Transverse colon (tissue), 4 donors: ENCODE measurements around the gene RHBDD1. TPM values are rescaled to one million over a fixed set of nuclear protein-coding genes. Genes with fewer than 3 reads are reported as not detected.

ENCODE experiments used
- DNase-seq: peaks from one replicate; pipeline ENCODE4 v3.0.0-alpha.2; 2019
- H3K27ac ChIP-seq, 4 donors: fragments of 200-600 bp; sonication (generic); 2 replicates each; pipeline ENCODE4 v1.5.1; 2016 to 2018; ENCODE audit warnings: inconsistent platforms in 4 of 4
- H3K27me3 ChIP-seq: fragments of 200-600 bp; sonication (generic); 2 replicates; pipeline ENCODE4 v1.5.1; 2017; ENCODE audit warnings: inconsistent platforms
- H3K36me3 ChIP-seq, 4 donors: fragments of 200-600 bp; sonication (generic); 2 replicates each; pipeline ENCODE4 v1.5.1; 2017 to 2019; ENCODE audit warnings: inconsistent platforms in 4 of 4
- H3K4me1 ChIP-seq, 4 donors: fragments of 200-600 bp; sonication (generic); 2 replicates each; pipeline ENCODE4 v1.5.1; 2017 to 2020; ENCODE audit warnings: inconsistent platforms in 4 of 4
- H3K4me3 ChIP-seq, 4 donors: fragments of 200-600 bp; sonication (generic); 1 replicate in 1 of 4; 2 replicates in 3 of 4; pipeline versions ENCODE4 v1.5.1 to v1.6.1; 2017 to 2019; ENCODE audit warnings: inconsistent platforms in 4 of 4
- H3K9me3 ChIP-seq, 2 donors: fragments of 200-600 bp; sonication (generic); 2 replicates each; pipeline ENCODE4 v1.5.1; 2017 to 2019; ENCODE audit warnings: inconsistent platforms in 2 of 2
- EP300 ChIP-seq: sonication (generic); formaldehyde crosslinking; IDR thresholded peaks from one replicate; pipeline ENCODE4 v1.6.1; 2017; ENCODE audit warnings: antibody characterized with exemption, low read depth
- POLR2A ChIP-seq: fragments of 450-650 bp; IDR thresholded peaks from one replicate; pipeline ENCODE4 v1.6.1; 2016; ENCODE audit warnings: antibody characterized with exemption, mild to moderate bottlenecking, moderate library complexity
- POLR2AphosphoS5 ChIP-seq, 3 donors: sonication (generic); formaldehyde crosslinking; IDR thresholded peaks; one replicate each; pipeline ENCODE4 v1.6.1; 2016; ENCODE audit warnings: antibody characterized with exemption in 3 of 3
- WGBS, 2 donors: methylation state at CpG; one replicate each; pipeline ENCODE4 v1.1.5; 2018; ENCODE audit warnings: low coverage in 1 of 2; 5-methylcytosine and 5-hydroxymethylcytosine counted together
- in situ Hi-C, 4 donors: fragments of 200-750 bp; cut with MboI; loops; one replicate each; pipeline versions ENCODE4 v1.15.0 to v1.15.1; 2017; ENCODE audit warnings: low sequenced_read_pairs in 3 of 4, low pct_ligation_motif_present in 1 of 4, low pct_unique_long_range_greater_than_20kb in 1 of 4
- intact Hi-C: fragments of 100-400 bp; cut with DNase I; formaldehyde crosslinking; loops from one replicate; pipeline ENCODE4 v1.15.1; 2023; ENCODE audit warnings: low total_unique reads
- total RNA-seq, 4 donors: library from RNA; depleted of rRNA; stranded (reverse); fragments of >200 nt; gene quantifications; one replicate each; pipeline ENCODE4 v1.1.0, GENCODE V29; 2016
- TF ChIP-seq, protein P1 (sequence below), 5 experiments: fragments of 200-600 bp in 3 of 5; fragments of 450-650 bp in 2 of 5; sonication (generic) in 3 of 5; IDR thresholded peaks; 1 replicate in 2 of 5; 2 replicates in 3 of 5; pipeline ENCODE4 v1.5.1; 2016 to 2017; ENCODE audit warnings: antibody characterized with exemption in 5 of 5, inconsistent platforms in 3 of 5, mild to moderate bottlenecking in 2 of 5, moderate library complexity in 1 of 5

Gene RHBDD1
- total RNA-seq, 4 donors from 2014 or later: 11.9 to 47.5 (median 22.5) TPM

DNA sequence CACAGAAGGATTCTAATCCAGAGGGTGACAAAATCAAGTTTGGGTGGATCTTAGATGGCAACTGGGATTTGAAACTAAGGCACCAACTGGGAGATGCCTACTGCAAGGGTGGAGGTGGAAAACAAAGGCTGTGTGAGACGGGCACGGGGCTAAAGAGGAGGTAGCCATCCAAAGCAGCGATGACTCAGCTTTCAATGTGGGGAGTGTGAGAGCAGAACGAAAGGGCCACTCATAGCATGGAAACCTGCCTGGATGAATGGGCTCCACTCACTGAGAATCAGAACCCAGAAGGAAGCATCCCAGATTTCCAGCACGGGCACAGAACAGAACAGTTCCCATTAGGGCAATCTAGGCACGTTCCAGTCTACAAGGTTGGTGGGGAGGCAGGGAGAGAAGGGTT, 168.6 kb downstream of the RHBDD1 start:
- H3K4me1 ChIP-seq: no peaks in the 10 kb centered on the region
- H3K9me3 ChIP-seq: no peaks in the 10 kb centered on the region
- no peaks in the 10 kb centered on the region for H3K27me3 ChIP-seq
- 90% methylated on average over 6 of the region's 6 CpGs; no CpG with 5 or more reads in 1 of the 2 donors for WGBS, 2 donors
- H3K36me3 ChIP-seq: no peaks in the 10 kb centered on the region
- intact Hi-C loops (no loop called here), in situ Hi-C loops (loop anchor here in 1 of 4 donors (25.0 kb wide), 1 partner anchor 1717 kb away; no protein-coding TSS in a partner anchor)
- H3K4me3 ChIP-seq: no peak overlapping the region
- H3K27ac ChIP-seq: no peak overlapping the region
- TF ChIP-seq, protein P1, sequence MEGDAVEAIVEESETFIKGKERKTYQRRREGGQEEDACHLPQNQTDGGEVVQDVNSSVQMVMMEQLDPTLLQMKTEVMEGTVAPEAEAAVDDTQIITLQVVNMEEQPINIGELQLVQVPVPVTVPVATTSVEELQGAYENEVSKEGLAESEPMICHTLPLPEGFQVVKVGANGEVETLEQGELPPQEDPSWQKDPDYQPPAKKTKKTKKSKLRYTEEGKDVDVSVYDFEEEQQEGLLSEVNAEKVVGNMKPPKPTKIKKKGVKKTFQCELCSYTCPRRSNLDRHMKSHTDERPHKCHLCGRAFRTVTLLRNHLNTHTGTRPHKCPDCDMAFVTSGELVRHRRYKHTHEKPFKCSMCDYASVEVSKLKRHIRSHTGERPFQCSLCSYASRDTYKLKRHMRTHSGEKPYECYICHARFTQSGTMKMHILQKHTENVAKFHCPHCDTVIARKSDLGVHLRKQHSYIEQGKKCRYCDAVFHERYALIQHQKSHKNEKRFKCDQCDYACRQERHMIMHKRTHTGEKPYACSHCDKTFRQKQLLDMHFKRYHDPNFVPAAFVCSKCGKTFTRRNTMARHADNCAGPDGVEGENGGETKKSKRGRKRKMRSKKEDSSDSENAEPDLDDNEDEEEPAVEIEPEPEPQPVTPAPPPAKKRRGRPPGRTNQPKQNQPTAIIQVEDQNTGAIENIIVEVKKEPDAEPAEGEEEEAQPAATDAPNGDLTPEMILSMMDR (IDR thresholded peaks at IDR 0.05): no peak
- TF ChIP-seq POLR2A: no peak
- no peak for TF ChIP-seq EP300
- TF ChIP-seq POLR2AphosphoS5 (IDR thresholded peaks at IDR 0.05): no peak
- DNase-seq: no peak

DNA sequence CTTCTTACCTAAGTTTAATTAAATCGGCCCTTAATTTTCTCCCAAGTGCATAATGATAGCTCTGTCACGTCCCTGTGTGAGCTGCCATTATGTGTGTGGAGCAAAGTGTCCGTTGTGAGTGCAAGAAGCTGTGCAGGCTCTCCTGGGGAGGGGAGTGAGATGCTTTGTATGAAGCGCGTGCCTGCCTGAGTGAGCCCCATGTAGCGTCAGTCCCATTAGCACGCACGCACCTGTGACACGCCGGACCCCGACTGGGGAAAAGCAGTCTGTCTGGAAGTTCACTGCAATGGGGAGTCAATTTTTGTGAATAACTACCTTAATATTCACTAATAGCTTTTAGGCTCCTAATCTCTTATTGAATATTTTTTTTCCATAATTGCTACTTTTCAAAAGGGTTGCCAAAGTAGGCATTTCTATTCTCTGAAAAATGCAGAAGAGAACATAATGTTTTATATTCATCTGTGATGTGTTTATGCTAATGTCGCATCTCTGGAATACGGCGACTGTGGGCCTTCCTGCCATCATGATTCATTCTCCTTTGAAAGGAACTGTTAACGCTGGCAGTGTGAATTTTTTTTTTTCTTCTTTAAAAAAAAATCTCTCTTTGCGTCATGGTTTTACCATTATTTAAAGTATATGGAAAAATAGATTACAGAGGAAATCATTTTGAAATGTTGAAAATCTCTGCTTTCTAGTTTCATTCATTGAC, 170.5 kb downstream of the RHBDD1 start:
- Histone ChIP-seq H3K36me3 (no peaks in the 10 kb centered on the region), H3K4me1 (no peaks in the 10 kb centered on the region), H3K4me3 (no peak overlapping the region), H3K27me3 (no peaks in the 10 kb centered on the region), H3K9me3 (no peaks in the 10 kb centered on the region), H3K27ac (no peak overlapping the region)
- no peak for DNase-seq
- TF ChIP-seq EP300 (no peak), POLR2AphosphoS5 (IDR thresholded peaks at IDR 0.05) (no peak), POLR2A (no peak)
- TF ChIP-seq, protein P1 (IDR thresholded peaks at IDR 0.05): no peak
- in situ Hi-C loops: loop anchor here in 1 of 4 donors (25.0 kb wide), 1 partner anchor 1719 kb away; no protein-coding TSS in a partner anchor
- intact Hi-C loops: no loop called here
- WGBS, 2 donors: 84 to 86% methylated on average over 10 to 16 of the region's 16 CpGs

DNA sequence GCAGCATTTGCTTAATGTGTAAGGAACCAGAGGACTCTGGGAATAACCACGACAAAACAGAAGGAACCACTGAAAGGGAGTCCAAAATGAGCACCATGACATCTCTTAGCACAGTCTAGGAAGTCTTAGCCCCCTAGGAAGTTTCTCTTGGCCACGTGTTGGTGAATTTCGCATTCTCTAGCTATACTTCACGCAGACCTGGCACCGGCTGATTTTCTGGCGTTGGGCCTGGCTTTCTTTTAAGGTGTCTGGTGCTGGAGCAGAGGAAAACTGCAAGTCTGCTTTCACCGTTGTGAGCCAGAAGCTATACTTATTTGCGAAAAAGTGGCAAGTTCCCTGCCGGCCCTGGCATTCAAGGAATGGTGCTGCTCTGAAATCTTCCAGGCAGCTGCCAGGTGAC, 171.3 kb downstream of the RHBDD1 start:
- WGBS, 2 donors: 72 to 78% methylated on average over 4 to 9 of the region's 9 CpGs
- TF ChIP-seq EP300 (no peak), POLR2A (no peak), POLR2AphosphoS5 (IDR thresholded peaks at IDR 0.05) (no peak)
- TF ChIP-seq, protein P1 (IDR thresholded peaks at IDR 0.05): no peak

DNA sequence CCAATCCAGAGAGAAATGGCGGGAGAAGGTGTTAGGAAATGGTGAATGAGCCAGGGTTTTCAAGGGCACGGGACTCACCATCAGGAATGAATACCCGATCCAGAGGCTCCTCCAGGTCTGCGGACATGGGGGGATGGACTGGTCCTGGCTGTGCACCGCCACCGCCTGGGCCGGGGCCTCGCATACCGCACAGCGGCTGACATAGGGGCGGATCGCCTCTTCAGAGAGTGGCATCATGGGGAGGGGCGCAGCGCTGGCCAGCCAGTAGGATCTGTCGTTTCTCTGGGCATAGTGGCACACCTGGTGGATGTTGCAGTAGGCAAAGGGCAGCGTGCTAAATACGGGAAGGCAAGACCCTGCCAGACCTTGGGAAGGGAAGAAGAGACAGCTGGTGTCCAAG, 172.1 kb downstream of the RHBDD1 start:
- intact Hi-C loops (no loop called here), in situ Hi-C loops (loop anchor here in 1 of 4 donors (25.0 kb wide), 1 partner anchor 1721 kb away; no protein-coding TSS in a partner anchor)
- Histone ChIP-seq H3K27me3 (no peaks in the 10 kb centered on the region), H3K36me3 (no peaks in the 10 kb centered on the region), H3K4me3 (no peak overlapping the region), H3K4me1 (no peaks in the 10 kb centered on the region), H3K27ac (no peak overlapping the region), H3K9me3 (no peaks in the 10 kb centered on the region)
- no peak for TF ChIP-seq EP300
- TF ChIP-seq, protein P1 (IDR thresholded peaks at IDR 0.05): no peak
- no peak for DNase-seq
- 83 to 97% methylated on average over 1 to 17 of the region's 17 CpGs for WGBS, 2 donors

More for the DNA sequence above, 171.3 kb downstream of the RHBDD1 start:
- H3K36me3 ChIP-seq: no peaks in the 10 kb centered on the region
- H3K9me3 ChIP-seq: no peaks in the 10 kb centered on the region
- no peaks in the 10 kb centered on the region for H3K27me3 ChIP-seq
- H3K27ac ChIP-seq: no peak overlapping the region
- intact Hi-C loops: no loop called here
- H3K4me3 ChIP-seq: no peak overlapping the region
- DNase-seq: no peak
- in situ Hi-C loops: loop anchor here in 1 of 4 donors (25.0 kb wide), 1 partner anchor 1720 kb away; no protein-coding TSS in a partner anchor
- no peaks in the 10 kb centered on the region for H3K4me1 ChIP-seq
